RWPE2 (cell line): ENCODE data around the gene EPHA2.
A peak's percentile ranks its signal among the peaks of the same experiment; 100 is the strongest.
"Not testable (repeated sequence)": the region's sequence is repeated elsewhere in the genome, so short reads cannot be mapped to it uniquely, and the experiment has no call there.

Experiments
- ATAC-seq: fragments of 200-7000 bp; cut with Tn5 transposase; 3 replicates; pipeline ENCODE4 v1.9.1; 2021; ENCODE audit warnings: low read depth
- DNase-seq: peaks from one replicate; pipeline ENCODE4 v3.0.0-alpha.2; 2020; ENCODE audit warnings: low spot score
- H3K27ac ChIP-seq: fragments of 450-650 bp; 2 replicates; pipeline ENCODE4 v1.5.1; 2017; ENCODE audit warnings: mild to moderate bottlenecking; ENCODE audit not compliant: poor library complexity, severe bottlenecking
- H3K27me3 ChIP-seq: fragments of 250-450 bp; sonication (Bioruptor Pico); 2 replicates; pipeline ENCODE4 v1.5.1; 2021; ENCODE audit warnings: mild to moderate bottlenecking, moderate library complexity; ENCODE audit not compliant: insufficient read depth, poor library complexity, severe bottlenecking
- H3K36me3 ChIP-seq: fragments of 250-450 bp; sonication (Bioruptor Pico); 2 replicates; pipeline ENCODE4 v1.5.1; 2020; ENCODE audit warnings: low read depth, mild to moderate bottlenecking, moderate library complexity
- H3K4me1 ChIP-seq: fragments of 250-450 bp; sonication (Bioruptor Pico); 2 replicates; pipeline ENCODE4 v1.5.1; 2021; ENCODE audit warnings: mild to moderate bottlenecking, moderate library complexity; ENCODE audit not compliant: insufficient read depth, poor library complexity, severe bottlenecking
- H3K4me3 ChIP-seq: fragments of 250-450 bp; sonication (Bioruptor Pico); 2 replicates; pipeline ENCODE4 v1.5.1; 2021; ENCODE audit warnings: mild to moderate bottlenecking, moderate library complexity; ENCODE audit not compliant: severe bottlenecking
- H3K9me3 ChIP-seq: fragments of 250-450 bp; sonication (Bioruptor Pico); 2 replicates; pipeline ENCODE4 v1.5.1; 2021; ENCODE audit warnings: mild to moderate bottlenecking, moderate library complexity; ENCODE audit not compliant: severe bottlenecking
- CTCF ChIP-seq: fragments of 450-650 bp; IDR thresholded peaks from one replicate; pipeline ENCODE4 v1.5.1; 2017; ENCODE audit warnings: mild to moderate bottlenecking, moderate library complexity; ENCODE audit not compliant: poor library complexity, severe bottlenecking

The EPHA2 gene

GRCh38 chr1:16168622-16169360 is 12.9 kb upstream of the EPHA2 start:
- ATAC-seq: no peak
- Histone ChIP-seq H3K27ac (peak overlapping the region; percentile 61), H3K27me3 (no peaks in the 10 kb centered on the region), H3K9me3 (no peaks in the 10 kb centered on the region), H3K4me3 (no peak overlapping the region), H3K36me3 (no peaks in the 10 kb centered on the region), H3K4me1 (peaks cover 39% of the 10 kb centered on the region)
- no peak for DNase-seq
- no peak for TF ChIP-seq CTCF

GRCh38 chr1:16168144-16168495 is 12.3 kb upstream of the EPHA2 start:
- H3K36me3 ChIP-seq, H3K27me3 ChIP-seq, DNase-seq, ATAC-seq, H3K9me3 ChIP-seq: not testable (repeated sequence)
- H3K4me3 ChIP-seq: peak overlapping the region; percentile 41
- peak overlapping the region; percentile 61 for H3K27ac ChIP-seq
- H3K4me1 ChIP-seq: peaks cover 38% of the 10 kb centered on the region

GRCh38 chr1:16167331-16168143 is 11.7 kb upstream of the EPHA2 start:
- DNase-seq (peak; percentile 73), ATAC-seq (peak; percentile 54)
- Histone ChIP-seq H3K9me3 (no peaks in the 10 kb centered on the region), H3K36me3 (no peaks in the 10 kb centered on the region), H3K4me1 (peaks cover 34% of the 10 kb centered on the region), H3K27me3 (no peaks in the 10 kb centered on the region), H3K4me3 (peak overlapping the region; percentile 41), H3K27ac (peak overlapping the region; percentile 61)
- no peak for TF ChIP-seq CTCF

GRCh38 chr1:16166117-16166516 is 10.2 kb upstream of the EPHA2 start:
- peak overlapping the region; percentile 61 for H3K27ac ChIP-seq
- peaks cover 8% of the 10 kb centered on the region for H3K36me3 ChIP-seq
- no peak for TF ChIP-seq CTCF

GRCh38 chr1:16165548-16165947 is 9.7 kb upstream of the EPHA2 start:
- DNase-seq: no peak

More at GRCh38 chr1:16166117-16166516, 10.2 kb upstream of the EPHA2 start:
- DNase-seq (no peak), ATAC-seq (no peak)
- no peak overlapping the region for H3K4me3 ChIP-seq
- H3K27me3 ChIP-seq: no peaks in the 10 kb centered on the region
- H3K9me3 ChIP-seq: no peaks in the 10 kb centered on the region
- peaks cover 37% of the 10 kb centered on the region for H3K4me1 ChIP-seq

More at GRCh38 chr1:16165548-16165947, 9.7 kb upstream of the EPHA2 start:
- no peak for ATAC-seq
- peaks cover 14% of the 10 kb centered on the region for H3K36me3 ChIP-seq
- peak overlapping the region; percentile 64 for H3K27ac ChIP-seq
- H3K9me3 ChIP-seq: no peaks in the 10 kb centered on the region
- peaks cover 37% of the 10 kb centered on the region for H3K4me1 ChIP-seq
- H3K4me3 ChIP-seq: no peak overlapping the region
- no peaks in the 10 kb centered on the region for H3K27me3 ChIP-seq
- no peak for TF ChIP-seq CTCF
